HEK293T (cell line): Measurements from ENCODE around the gene WNK2.

Experiments
- FOXA1 ChIP-seq: fragments of 450-650 bp; IDR thresholded peaks from 2 replicates; pipeline ENCODE4 v1.6.1; 2016; ENCODE audit warnings: mild to moderate bottlenecking
- SP1 ChIP-seq: fragments of 450-650 bp; IDR thresholded peaks from 2 replicates; pipeline ENCODE4 v1.6.1; 2017

GRCh38 chr9:93194221-93194625 lies 10.3 kb downstream of the WNK2 start:
- TF ChIP-seq SP1 (no peak), FOXA1 (no peak)
